Thyroid gland (tissue), 4 donors: ENCODE data around the gene ACACA.

Source experiments
- CTCF ChIP-seq, 6 experiments: fragments of 200-600 bp in 3 of 6; fragments of 450-650 bp in 3 of 6; sonication (generic) in 3 of 6; IDR thresholded peaks; one replicate each; pipeline ENCODE4 v1.5.1; 2016 to 2019; ENCODE audit warnings: antibody characterized with exemption in 6 of 6, mild to moderate bottlenecking in 2 of 6, inconsistent platforms in 1 of 6, moderate library complexity in 1 of 6
- POLR2A ChIP-seq, 2 donors: fragments of 450-650 bp; IDR thresholded peaks; one replicate each; pipeline ENCODE4 v1.6.1; 2017; ENCODE audit warnings: antibody characterized with exemption in 2 of 2, mild to moderate bottlenecking in 2 of 2, moderate library complexity in 1 of 2

- no peak for TF ChIP-seq CTCF (IDR thresholded peaks at IDR 0.05)
- no peak for TF ChIP-seq POLR2A (IDR thresholded peaks at IDR 0.05)
Measured at GRCh38 chr17:37327341-37328090, 79.1 kb downstream of the ACACA start.
